Colonic mucosa (tissue), 4 donors: Measurements from ENCODE around the gene MACIR. TPM values are rescaled to one million over a fixed set of nuclear protein-coding genes. Genes with fewer than 3 reads are reported as not detected.

Experiments
- DNase-seq: peaks from one replicate; pipeline ENCODE4 v3.0.0-alpha.2; 2020
- H3K27ac ChIP-seq: fragments of 200-600 bp; one replicate; pipeline ENCODE4 v1.8.0; 2021
- H3K27me3 ChIP-seq: fragments of 200-600 bp; one replicate; pipeline ENCODE4 v1.8.0; 2021
- H3K36me3 ChIP-seq: fragments of 200-600 bp; one replicate; pipeline ENCODE4 v1.8.0; 2021
- H3K4me1 ChIP-seq: fragments of 200-600 bp; one replicate; pipeline ENCODE4 v1.8.0; 2021; ENCODE audit warnings: mild to moderate bottlenecking
- H3K4me3 ChIP-seq: fragments of 200-600 bp; one replicate; pipeline ENCODE4 v1.8.0; 2021
- H3K9ac ChIP-seq, 2 donors: one replicate each; pipeline ENCODE4 v1.7.0; 2013; ENCODE audit warnings: control low read depth in 2 of 2, low read depth in 2 of 2, low read length in 2 of 2
- H3K9me3 ChIP-seq: fragments of 200-600 bp; one replicate; pipeline ENCODE4 v1.8.0; 2021
- intact Hi-C: fragments of 100-400 bp; cut with DNase I; formaldehyde crosslinking; loops from one replicate; pipeline ENCODE4 v1.14.1; 2022
- total RNA-seq, 2 donors: library from RNA; stranded (reverse); fragmentation: NEBNext Ultra II Directional in 1 of 2; extraction: Animal tissue kit (Norgen Biotek cat#: 25700) in 1 of 2; gene quantifications; one replicate each; pipeline ENCODE4 v1.2.1, GENCODE V29; 2021
- TF ChIP-seq, protein P1 (sequence below): fragments of 200-600 bp; IDR thresholded peaks from one replicate; pipeline ENCODE4 v1.8.0; 2022; ENCODE audit warnings: antibody characterized with exemption, mild to moderate bottlenecking
- donor health status: healthy.
- donor health status: DM: no; HTN: no; CAD: no.
- donor health status: DM: no; HTN: no; CAD: no.

MACIR gene
- total RNA-seq, 2 donors from 2014 or later: 48.2 to 53.1 TPM

DNA sequence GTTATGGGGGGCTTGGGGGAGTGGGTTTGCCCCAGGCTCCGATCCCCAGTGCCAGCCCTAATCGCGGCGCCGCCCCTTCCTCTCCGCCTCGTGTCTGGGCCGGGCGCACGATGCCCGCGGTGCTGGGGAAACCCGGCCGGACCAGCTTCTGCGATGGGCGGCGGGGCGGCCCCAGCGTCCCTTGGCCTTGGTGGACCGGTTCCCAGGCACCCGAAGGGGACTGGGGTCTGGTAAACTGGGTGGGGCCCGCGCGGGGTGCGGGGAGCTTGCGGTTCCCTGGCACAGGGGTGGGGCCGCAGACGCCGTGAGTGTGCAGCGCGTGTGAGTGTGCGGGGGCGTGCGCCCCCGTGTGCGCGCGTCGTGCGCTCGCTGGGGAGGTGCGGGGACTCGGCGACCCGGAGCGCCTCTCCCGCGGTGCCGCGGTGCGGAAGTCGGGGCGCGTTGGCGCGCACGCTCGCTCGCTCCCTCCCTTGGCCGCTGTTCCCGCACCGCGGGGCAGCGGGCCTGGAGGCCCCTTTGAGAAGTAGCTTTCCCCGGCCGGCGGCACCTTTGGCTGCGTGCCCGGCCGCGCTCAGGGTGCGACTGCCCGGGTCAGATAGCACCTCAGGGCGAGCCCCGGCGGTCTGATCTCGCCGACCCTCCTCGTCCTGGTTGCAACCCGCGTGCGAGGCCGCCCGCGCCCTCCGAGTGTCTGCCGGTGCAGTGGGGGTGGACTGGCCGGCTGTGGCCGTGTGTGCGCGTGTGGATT is 568 bp downstream of the MACIR start:
- Histone ChIP-seq H3K9me3 (no peaks in the 10 kb centered on the region), H3K27me3 (no peaks in the 10 kb centered on the region), H3K27ac (peak overlapping the region; percentile 96), H3K4me1 (peaks cover 11% of the 10 kb centered on the region), H3K4me3 (peak overlapping the region; percentile 91), H3K9ac (peak overlapping the region; percentile 90 to 94), H3K36me3 (no peaks in the 10 kb centered on the region)
- TF ChIP-seq, protein P1, sequence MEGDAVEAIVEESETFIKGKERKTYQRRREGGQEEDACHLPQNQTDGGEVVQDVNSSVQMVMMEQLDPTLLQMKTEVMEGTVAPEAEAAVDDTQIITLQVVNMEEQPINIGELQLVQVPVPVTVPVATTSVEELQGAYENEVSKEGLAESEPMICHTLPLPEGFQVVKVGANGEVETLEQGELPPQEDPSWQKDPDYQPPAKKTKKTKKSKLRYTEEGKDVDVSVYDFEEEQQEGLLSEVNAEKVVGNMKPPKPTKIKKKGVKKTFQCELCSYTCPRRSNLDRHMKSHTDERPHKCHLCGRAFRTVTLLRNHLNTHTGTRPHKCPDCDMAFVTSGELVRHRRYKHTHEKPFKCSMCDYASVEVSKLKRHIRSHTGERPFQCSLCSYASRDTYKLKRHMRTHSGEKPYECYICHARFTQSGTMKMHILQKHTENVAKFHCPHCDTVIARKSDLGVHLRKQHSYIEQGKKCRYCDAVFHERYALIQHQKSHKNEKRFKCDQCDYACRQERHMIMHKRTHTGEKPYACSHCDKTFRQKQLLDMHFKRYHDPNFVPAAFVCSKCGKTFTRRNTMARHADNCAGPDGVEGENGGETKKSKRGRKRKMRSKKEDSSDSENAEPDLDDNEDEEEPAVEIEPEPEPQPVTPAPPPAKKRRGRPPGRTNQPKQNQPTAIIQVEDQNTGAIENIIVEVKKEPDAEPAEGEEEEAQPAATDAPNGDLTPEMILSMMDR: no peak
- peak; percentile 70 for DNase-seq
- intact Hi-C loops: no loop called here

DNA sequence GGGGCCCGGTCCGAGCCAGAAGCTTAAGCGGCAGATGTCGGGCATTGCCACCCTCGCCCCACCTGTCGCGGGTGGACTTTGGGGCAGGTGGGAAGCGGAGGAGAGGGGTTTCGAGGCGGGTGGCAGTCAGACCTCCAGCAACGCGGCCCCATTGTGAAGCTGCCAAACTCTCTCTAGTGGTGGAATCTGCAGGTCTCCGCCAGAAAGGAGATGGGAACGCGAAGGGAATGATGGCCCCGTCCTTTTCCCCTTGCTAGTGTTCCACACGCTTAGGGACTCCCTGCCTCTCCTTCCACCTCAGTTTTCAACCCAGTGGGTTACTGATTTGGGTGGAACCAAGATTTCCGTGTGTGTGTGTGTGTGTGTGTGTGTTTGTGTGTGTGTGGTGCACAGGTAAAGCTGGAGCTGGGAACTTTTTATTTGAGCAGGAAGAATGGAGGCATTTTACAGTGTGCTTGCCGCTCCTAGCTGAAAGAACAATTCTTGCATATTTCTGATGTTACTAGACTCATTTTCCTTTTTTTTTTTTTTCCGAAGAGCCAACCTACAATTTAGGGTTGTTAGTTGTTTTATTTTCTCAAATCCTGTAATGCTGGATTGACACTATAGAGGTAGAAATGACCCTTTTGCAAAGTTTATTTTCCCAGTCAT is 1.3 kb downstream of the MACIR start:
- H3K36me3 ChIP-seq: no peaks in the 10 kb centered on the region
- peak overlapping the region; percentile 96 for H3K27ac ChIP-seq
- intact Hi-C loops: no loop called here
- peaks cover 11% of the 10 kb centered on the region for H3K4me1 ChIP-seq
- H3K4me3 ChIP-seq: peak overlapping the region; percentile 91
- H3K9ac ChIP-seq: peak overlapping the region; percentile 90 to 94
- no peaks in the 10 kb centered on the region for H3K9me3 ChIP-seq
- no peaks in the 10 kb centered on the region for H3K27me3 ChIP-seq
- DNase-seq: peak; percentile 70
- TF ChIP-seq, protein P1: no peak

DNA sequence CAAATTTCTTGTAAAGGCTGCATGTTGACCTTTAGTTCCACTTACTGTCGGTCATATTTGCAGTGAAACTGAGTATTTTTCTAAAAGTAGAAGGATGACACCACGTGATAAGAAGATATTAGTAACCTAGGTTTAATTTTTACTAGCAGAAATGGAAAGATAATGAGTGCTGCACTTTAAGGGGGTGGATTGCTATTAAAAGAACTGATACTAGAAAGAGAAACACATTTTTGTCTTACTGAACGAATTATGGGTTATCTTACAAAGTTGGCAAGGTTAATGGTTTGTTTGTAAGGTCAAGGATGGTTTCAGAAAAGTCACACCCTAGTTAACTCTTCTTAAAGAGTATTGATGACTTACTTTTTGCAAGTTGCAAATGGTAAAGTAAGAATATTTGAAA is 2.4 kb downstream of the MACIR start:
- H3K9me3 ChIP-seq: no peaks in the 10 kb centered on the region
- intact Hi-C loops: no loop called here
- no peaks in the 10 kb centered on the region for H3K27me3 ChIP-seq
- H3K4me3 ChIP-seq: peak overlapping the region; percentile 91
- TF ChIP-seq, protein P1: no peak
- H3K4me1 ChIP-seq: peaks cover 11% of the 10 kb centered on the region
- H3K9ac ChIP-seq: no peak overlapping the region
- no peaks in the 10 kb centered on the region for H3K36me3 ChIP-seq
- DNase-seq: no peak
- no peak overlapping the region for H3K27ac ChIP-seq

DNA sequence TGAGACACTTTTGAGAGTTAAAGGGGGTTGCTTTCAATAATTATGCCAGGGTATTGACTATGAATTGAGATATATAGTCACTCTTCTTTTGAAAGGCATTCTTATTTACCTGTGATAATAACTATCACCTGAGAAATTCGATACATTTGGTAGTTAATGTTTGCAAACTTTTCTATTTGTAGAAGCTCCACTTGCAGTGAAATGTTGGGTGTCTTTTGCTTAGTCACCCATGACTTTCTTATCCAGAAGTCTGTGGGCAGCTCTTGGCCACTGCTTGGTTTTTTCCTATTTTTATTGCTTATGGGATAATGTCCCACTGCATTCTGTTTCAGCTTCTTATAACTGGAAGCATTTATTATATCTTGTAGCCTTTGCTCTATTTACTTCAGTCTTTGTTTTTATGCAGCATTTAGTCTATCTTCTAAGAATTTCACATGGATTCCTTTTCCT is 3.9 kb downstream of the MACIR start:
- TF ChIP-seq, protein P1: no peak
- Histone ChIP-seq H3K4me1 (peaks cover 11% of the 10 kb centered on the region), H3K27me3 (no peaks in the 10 kb centered on the region), H3K36me3 (no peaks in the 10 kb centered on the region), H3K9me3 (no peaks in the 10 kb centered on the region), H3K9ac (no peak overlapping the region), H3K27ac (no peak overlapping the region), H3K4me3 (no peak overlapping the region)
- DNase-seq: no peak
- intact Hi-C loops: no loop called here

DNA sequence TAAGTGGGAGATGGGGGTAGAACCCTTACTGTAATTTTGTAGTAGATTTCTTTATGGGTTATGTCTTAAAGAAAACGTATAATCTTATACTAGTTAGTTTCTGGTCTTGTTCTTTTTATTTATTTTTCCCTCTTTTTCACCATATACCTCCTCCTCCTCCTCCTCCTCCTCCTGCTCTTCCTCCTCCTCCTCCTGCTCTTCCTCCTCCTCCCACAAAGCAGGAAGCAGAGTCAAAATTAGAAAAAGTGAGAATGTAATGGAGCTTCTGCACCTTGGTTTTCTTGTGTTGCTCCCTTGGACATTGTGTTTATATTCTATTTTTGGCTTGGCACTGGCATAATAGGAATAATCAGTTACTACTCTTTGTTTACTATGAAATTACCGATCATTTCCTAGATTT is 4.5 kb downstream of the MACIR start:
- intact Hi-C loops: no loop called here
- Histone ChIP-seq H3K36me3 (no peaks in the 10 kb centered on the region), H3K4me1 (peaks cover 11% of the 10 kb centered on the region), H3K4me3 (no peak overlapping the region), H3K9me3 (no peaks in the 10 kb centered on the region), H3K27me3 (no peaks in the 10 kb centered on the region), H3K27ac (no peak overlapping the region), H3K9ac (no peak overlapping the region)
- DNase-seq: no peak
- TF ChIP-seq, protein P1: no peak
